ENCODE measurements around the gene TMEM117.

Gene TMEM117

DNA sequence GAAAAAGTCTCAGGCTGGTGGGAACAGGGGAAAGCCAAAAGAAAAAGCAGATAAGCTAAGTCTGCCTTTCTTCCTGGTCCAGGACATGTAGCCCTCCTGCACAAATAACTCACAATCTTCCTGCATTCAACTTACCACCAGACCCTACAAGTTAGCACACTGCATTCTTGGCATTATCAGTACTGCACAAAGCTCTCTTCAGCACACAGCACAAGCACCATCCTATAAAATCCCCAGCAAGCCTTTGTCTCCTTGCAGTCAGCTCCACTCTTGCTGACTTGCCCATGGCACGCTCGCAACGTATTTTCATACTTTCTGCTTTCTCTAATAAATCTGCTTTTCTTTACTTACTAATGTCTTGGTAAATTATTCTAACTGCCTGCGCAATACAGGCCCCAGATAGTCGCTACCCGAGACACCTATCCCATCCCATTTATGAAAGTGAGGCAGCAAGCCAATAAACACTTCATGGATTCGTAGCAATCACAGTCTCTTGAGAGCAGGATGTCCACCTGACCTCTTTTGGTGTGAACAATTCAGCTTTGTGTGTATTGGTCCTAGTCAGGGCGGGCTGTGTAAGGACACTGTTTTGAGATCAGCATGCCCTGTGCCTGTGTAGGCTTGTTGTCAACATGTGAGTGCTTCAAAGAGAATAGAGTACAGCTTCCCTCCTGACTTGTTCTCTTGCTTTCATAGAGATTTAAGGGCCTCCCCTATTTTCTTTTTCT, 49.0 kb downstream of the TMEM117 start:
- Histone ChIP-seq H3K36me3 (ENCODE audit: control insufficient read depth, insufficient read depth, low read length) (no peaks in the 10 kb centered on the region), H3K27me3 (ENCODE audit: control insufficient read depth, insufficient read depth, low read length) (no peaks in the 10 kb centered on the region), H3K4me3 (ENCODE audit: low read depth, low read length) (no peak overlapping the region), H3K9ac (ENCODE audit: low read depth, low read length) (no peak overlapping the region), H3K9me3 (ENCODE audit: control insufficient read depth, insufficient read depth, low read length) (no peaks in the 10 kb centered on the region), H3K4me1 (ENCODE audit: control insufficient read depth, insufficient read depth, low read length) (no peaks in the 10 kb centered on the region), H3K27ac (ENCODE audit: low read depth, low read length) (no peak overlapping the region)

DNA sequence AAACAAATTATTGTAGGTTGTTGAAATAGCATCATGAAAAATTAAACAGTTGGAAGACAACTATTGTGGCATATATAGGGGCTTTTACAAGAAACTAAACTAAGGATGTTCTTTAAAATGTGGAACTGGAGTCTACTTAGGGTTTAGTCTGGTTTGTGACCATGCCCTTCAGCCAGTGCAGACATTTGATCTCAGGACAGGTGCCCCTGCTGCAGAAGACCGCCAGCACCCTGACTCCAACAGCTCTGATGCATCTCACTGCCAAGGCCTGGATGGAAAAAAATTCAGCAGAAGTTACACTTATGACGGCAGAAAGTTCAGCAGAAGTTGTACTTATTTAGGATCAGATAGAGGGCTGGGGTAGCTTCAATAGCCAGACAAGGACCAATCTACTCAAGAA, 51.5 kb downstream of the TMEM117 start:
- H3K4me3 ChIP-seq (ENCODE audit: low read depth, low read length) = no peak overlapping the region
- H3K27ac ChIP-seq (ENCODE audit: low read depth, low read length) = no peak overlapping the region
- H3K4me1 ChIP-seq (ENCODE audit: control insufficient read depth, insufficient read depth, low read length) = no peaks in the 10 kb centered on the region
- H3K9ac ChIP-seq (ENCODE audit: low read depth, low read length) = no peak overlapping the region
- no peaks in the 10 kb centered on the region for H3K9me3 ChIP-seq (ENCODE audit: control insufficient read depth, insufficient read depth, low read length)
- no peaks in the 10 kb centered on the region for H3K36me3 ChIP-seq (ENCODE audit: control insufficient read depth, insufficient read depth, low read length)
- H3K27me3 ChIP-seq (ENCODE audit: control insufficient read depth, insufficient read depth, low read length) = no peaks in the 10 kb centered on the region

DNA sequence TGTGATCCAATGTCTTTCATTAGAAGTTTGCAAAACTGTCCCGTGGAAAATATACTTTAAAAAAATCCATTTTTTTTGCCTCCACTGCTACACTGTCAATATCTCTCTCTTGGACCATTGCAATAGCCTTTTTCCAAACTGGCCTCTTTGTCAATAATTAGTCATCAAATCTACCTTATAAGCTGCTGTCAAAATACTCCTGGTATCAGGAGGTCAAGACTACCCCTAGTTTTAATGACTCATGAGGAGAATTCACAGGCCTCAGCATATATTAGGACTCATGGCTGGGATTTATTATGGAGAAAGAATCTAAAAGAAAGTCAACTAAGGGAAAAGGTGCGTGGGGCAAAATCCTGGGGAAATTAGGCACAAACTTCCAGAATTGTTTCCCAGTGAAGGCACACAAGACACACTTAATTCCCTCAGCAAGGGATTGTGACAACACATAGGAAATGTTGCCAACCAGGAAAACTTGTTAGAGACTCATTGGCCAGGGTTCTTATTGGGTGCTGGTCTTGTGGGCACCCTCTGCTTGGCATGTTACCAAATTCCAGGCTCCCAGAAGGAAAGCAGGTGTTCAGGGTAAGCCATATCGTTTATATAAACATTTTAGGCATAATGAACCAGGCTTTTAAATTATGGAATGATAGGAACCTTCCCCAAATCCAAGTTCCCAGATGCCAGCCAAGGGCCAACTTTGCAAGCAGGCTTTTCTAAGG, 56.1 kb downstream of the TMEM117 start:
- Histone ChIP-seq H3K27ac (ENCODE audit: low read depth, low read length) (no peak overlapping the region), H3K27me3 (ENCODE audit: control insufficient read depth, insufficient read depth, low read length) (no peaks in the 10 kb centered on the region), H3K9me3 (ENCODE audit: control insufficient read depth, insufficient read depth, low read length) (no peaks in the 10 kb centered on the region), H3K4me1 (ENCODE audit: control insufficient read depth, insufficient read depth, low read length) (no peaks in the 10 kb centered on the region), H3K36me3 (ENCODE audit: control insufficient read depth, insufficient read depth, low read length) (no peaks in the 10 kb centered on the region), H3K4me3 (ENCODE audit: low read depth, low read length) (no peak overlapping the region), H3K9ac (ENCODE audit: low read depth, low read length) (no peak overlapping the region)

DNA sequence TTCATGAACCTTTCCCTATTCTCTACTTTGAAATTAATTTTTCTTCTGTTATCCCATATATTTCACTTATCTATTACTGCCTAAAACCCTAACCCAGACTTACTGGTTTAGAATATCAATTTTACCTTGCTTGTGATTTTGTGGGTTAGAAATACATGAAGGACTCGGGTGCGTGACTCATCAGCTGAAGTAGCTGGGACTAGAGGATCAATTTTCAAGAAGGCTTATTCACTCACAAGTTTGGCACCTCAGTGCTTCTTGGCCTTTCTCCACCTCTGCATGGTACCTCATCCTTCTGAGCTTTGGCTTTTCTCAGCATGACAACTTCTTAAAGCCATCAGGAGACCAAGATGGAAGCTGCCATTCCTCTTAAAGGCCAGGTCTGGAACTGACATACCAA, 57.8 kb downstream of the TMEM117 start:
- Histone ChIP-seq H3K9me3 (ENCODE audit: control insufficient read depth, insufficient read depth, low read length) (no peaks in the 10 kb centered on the region), H3K4me1 (ENCODE audit: control insufficient read depth, insufficient read depth, low read length) (peaks cover under 1% of the 10 kb centered on the region), H3K9ac (ENCODE audit: low read depth, low read length) (no peak overlapping the region), H3K27me3 (ENCODE audit: control insufficient read depth, insufficient read depth, low read length) (no peaks in the 10 kb centered on the region), H3K27ac (ENCODE audit: low read depth, low read length) (no peak overlapping the region), H3K36me3 (ENCODE audit: control insufficient read depth, insufficient read depth, low read length) (no peaks in the 10 kb centered on the region), H3K4me3 (ENCODE audit: low read depth, low read length) (no peak overlapping the region)

DNA sequence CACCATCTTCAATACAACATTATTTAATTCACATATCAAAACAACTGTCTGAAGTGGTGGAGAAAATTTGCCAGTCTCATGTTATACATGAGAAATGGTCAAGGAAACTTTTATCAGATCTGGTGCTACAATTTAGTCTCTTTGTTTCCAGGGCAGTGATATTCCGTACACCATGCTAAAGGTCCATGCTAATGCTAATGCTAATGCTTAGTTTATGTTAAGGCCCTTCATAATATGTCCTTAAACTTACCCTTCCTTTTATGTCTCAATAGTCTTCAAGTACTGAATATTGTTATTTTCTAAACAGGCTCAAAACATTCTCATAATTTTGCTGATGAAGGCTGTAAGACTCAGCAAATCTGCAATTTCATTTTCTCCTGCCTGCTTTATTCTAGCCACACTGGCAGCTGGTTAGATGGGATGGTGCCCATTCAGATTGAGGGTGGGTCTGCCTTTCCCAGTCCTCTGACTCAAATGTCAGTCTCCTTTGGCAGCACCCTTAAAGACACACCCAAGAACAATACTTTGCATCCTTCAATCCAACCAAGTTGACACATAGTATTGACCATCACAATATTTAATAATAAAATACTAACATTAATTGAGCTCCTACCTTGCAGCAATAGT, 59.8 kb downstream of the TMEM117 start:
- Histone ChIP-seq H3K4me3 (ENCODE audit: low read depth, low read length) (no peak overlapping the region), H3K27me3 (ENCODE audit: control insufficient read depth, insufficient read depth, low read length) (no peaks in the 10 kb centered on the region), H3K9me3 (ENCODE audit: control insufficient read depth, insufficient read depth, low read length) (no peaks in the 10 kb centered on the region), H3K4me1 (ENCODE audit: control insufficient read depth, insufficient read depth, low read length) (peaks cover 16% of the 10 kb centered on the region), H3K9ac (ENCODE audit: low read depth, low read length) (no peak overlapping the region), H3K36me3 (ENCODE audit: control insufficient read depth, insufficient read depth, low read length) (no peaks in the 10 kb centered on the region), H3K27ac (ENCODE audit: low read depth, low read length) (no peak overlapping the region)

DNA sequence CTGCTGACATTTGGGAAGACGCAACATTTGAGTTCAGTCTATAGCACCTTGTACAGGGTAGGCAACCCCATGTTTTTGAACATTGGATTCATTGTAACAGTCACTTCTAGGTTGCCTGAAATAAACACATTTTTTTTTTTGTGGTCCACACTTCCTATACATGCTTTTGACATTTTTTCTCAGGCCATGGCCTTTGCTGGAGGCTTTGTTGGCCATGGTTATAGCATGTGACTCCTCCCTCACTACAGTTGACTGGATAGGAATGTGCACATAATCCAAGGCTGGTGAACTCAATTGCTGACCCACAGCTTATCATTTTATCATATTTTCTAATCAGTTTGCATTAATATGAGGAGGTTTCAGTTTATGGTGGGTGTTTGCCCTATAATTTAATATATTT, 60.6 kb downstream of the TMEM117 start:
- Histone ChIP-seq H3K9me3 (ENCODE audit: control insufficient read depth, insufficient read depth, low read length) (no peaks in the 10 kb centered on the region), H3K9ac (ENCODE audit: low read depth, low read length) (no peak overlapping the region)

DNA sequence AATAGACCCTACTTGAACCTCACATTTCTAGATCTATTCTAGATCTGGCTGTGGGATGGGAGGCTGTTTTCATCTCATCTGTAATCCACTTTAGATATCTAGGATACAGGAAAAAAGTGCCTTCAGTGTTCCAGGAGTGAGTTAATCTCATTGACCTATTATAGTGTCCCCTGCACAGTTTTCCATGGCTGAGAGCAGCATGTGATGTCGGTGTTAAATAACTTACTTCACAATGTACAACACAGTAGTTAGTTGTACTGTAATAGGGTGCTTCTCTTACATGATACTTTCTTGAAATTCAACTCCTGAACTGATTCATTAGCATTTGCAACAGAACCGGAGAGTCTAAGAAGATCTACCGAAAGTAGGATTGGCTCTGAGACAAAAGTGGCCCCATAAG, 62.6 kb downstream of the TMEM117 start:
- no peaks in the 10 kb centered on the region for H3K36me3 ChIP-seq (ENCODE audit: control insufficient read depth, insufficient read depth, low read length)
- H3K4me3 ChIP-seq (ENCODE audit: low read depth, low read length) = no peak overlapping the region
- no peak overlapping the region for H3K27ac ChIP-seq (ENCODE audit: low read depth, low read length)
- peaks cover 16% of the 10 kb centered on the region for H3K4me1 ChIP-seq (ENCODE audit: control insufficient read depth, insufficient read depth, low read length)
- no peaks in the 10 kb centered on the region for H3K9me3 ChIP-seq (ENCODE audit: control insufficient read depth, insufficient read depth, low read length)
- H3K27me3 ChIP-seq (ENCODE audit: control insufficient read depth, insufficient read depth, low read length) = no peaks in the 10 kb centered on the region
- H3K9ac ChIP-seq (ENCODE audit: low read depth, low read length) = no peak overlapping the region

More for the DNA sequence above, 60.6 kb downstream of the TMEM117 start:
- Histone ChIP-seq H3K4me3 (ENCODE audit: low read depth, low read length) (no peak overlapping the region), H3K27me3 (ENCODE audit: control insufficient read depth, insufficient read depth, low read length) (no peaks in the 10 kb centered on the region), H3K27ac (ENCODE audit: low read depth, low read length) (no peak overlapping the region), H3K4me1 (ENCODE audit: control insufficient read depth, insufficient read depth, low read length) (peaks cover 16% of the 10 kb centered on the region), H3K36me3 (ENCODE audit: control insufficient read depth, insufficient read depth, low read length) (no peaks in the 10 kb centered on the region)

DNA sequence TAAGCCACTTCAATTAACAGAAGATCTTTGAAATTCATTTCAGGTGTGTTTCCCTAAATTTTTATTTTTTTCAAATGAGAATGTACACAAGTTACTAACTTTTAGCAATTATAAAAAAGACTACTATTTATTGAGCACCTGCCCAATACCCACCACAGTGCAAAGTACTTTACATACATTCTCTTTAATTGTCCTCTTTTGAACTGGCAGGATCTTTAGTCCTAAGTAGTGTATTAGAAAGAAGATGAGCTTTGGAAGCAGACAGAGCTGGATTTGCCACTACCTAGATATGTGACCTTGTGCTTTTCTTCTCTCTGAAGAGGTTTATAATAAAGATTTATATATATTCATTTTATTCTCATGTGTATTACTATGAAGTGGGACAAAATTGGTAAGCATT, 63.7 kb downstream of the TMEM117 start:
- H3K4me1 ChIP-seq (ENCODE audit: control insufficient read depth, insufficient read depth, low read length) = peaks cover 16% of the 10 kb centered on the region
- H3K4me3 ChIP-seq (ENCODE audit: low read depth, low read length) = no peak overlapping the region
- no peak overlapping the region for H3K9ac ChIP-seq (ENCODE audit: low read depth, low read length)
- no peak overlapping the region for H3K27ac ChIP-seq (ENCODE audit: low read depth, low read length)
- H3K9me3 ChIP-seq (ENCODE audit: control insufficient read depth, insufficient read depth, low read length) = no peaks in the 10 kb centered on the region
- H3K27me3 ChIP-seq (ENCODE audit: control insufficient read depth, insufficient read depth, low read length) = no peaks in the 10 kb centered on the region
- H3K36me3 ChIP-seq (ENCODE audit: control insufficient read depth, insufficient read depth, low read length) = no peaks in the 10 kb centered on the region

DNA sequence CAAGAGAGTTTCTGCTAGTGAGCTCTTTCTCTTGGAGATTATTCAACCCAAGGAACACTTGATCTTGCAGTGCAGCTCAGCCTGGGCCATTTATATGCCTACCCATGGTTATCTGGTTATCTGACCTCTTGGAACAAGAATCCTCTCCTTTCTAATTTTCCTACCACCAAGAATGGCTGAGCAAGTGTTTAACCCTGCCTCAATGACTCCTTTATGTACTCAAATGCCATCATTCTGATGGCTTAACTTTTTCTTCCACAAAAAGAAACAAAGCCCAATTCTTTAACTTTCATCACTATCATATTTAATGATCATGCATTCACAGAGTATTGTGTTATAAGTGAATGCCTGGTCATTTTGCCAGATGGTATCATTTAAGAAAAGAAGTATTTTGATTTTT, 67.8 kb downstream of the TMEM117 start:
- no peak overlapping the region for H3K4me3 ChIP-seq (ENCODE audit: low read depth, low read length)
- H3K27me3 ChIP-seq (ENCODE audit: control insufficient read depth, insufficient read depth, low read length) = no peaks in the 10 kb centered on the region
- H3K36me3 ChIP-seq (ENCODE audit: control insufficient read depth, insufficient read depth, low read length) = no peaks in the 10 kb centered on the region
- H3K4me1 ChIP-seq (ENCODE audit: control insufficient read depth, insufficient read depth, low read length) = peaks cover 15% of the 10 kb centered on the region
- peaks cover 4% of the 10 kb centered on the region; the same call in 1 of the 2 replicates for H3K9me3 ChIP-seq (ENCODE audit: control insufficient read depth, insufficient read depth, low read length)
- H3K27ac ChIP-seq (ENCODE audit: low read depth, low read length) = no peak overlapping the region
- no peak overlapping the region for H3K9ac ChIP-seq (ENCODE audit: low read depth, low read length)

DNA sequence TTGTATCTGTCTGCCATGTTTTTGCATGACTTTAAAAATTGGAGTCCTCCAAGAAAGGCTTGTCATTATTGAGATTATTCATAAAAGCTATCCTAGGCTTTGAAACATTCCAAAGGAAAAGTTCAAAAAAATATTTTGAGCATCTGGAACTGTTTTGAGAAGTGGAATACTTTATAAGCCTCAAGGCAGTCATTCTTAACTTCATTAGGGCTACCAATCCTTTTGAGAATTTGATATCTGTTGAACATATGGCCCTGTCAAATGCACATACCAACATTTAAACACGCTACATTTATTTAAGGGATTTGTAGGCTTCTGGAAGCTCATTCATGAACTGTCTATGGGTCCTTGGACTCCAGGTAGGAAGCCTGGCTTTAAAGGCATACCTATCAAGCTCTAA, 77.0 kb downstream of the TMEM117 start:
- no peak overlapping the region for H3K4me3 ChIP-seq (ENCODE audit: low read depth, low read length)
- no peak overlapping the region for H3K9ac ChIP-seq (ENCODE audit: low read depth, low read length)
- no peaks in the 10 kb centered on the region for H3K27me3 ChIP-seq (ENCODE audit: control insufficient read depth, insufficient read depth, low read length)
- H3K9me3 ChIP-seq (ENCODE audit: control insufficient read depth, insufficient read depth, low read length) = no peaks in the 10 kb centered on the region
- peaks cover 9% of the 10 kb centered on the region for H3K4me1 ChIP-seq (ENCODE audit: control insufficient read depth, insufficient read depth, low read length)
- no peak overlapping the region for H3K27ac ChIP-seq (ENCODE audit: low read depth, low read length)
- no peaks in the 10 kb centered on the region for H3K36me3 ChIP-seq (ENCODE audit: control insufficient read depth, insufficient read depth, low read length)

DNA sequence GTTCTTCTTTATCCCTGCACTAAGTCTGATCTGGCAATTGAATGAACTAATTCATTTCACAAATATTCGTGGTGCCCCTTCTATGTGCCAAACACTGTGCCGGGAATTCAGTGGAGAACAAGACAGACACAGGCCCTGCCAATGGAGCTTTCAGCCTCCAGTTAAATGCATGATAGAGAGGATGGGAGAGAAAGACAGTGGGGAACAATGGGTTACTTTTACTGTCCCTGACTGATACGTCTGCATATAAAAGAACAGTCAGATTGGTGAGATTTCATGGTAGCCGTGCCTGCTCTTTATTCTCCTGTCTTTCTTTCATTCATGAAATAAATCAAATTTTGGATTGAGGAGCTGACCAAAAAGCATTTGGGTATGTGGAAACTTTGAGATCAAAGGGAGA, 78.5 kb downstream of the TMEM117 start:
- Histone ChIP-seq H3K36me3 (ENCODE audit: control insufficient read depth, insufficient read depth, low read length) (no peaks in the 10 kb centered on the region), H3K9ac (ENCODE audit: low read depth, low read length) (no peak overlapping the region)

More for the DNA sequence above, 78.5 kb downstream of the TMEM117 start:
- peaks cover 9% of the 10 kb centered on the region for H3K4me1 ChIP-seq (ENCODE audit: control insufficient read depth, insufficient read depth, low read length)
- no peaks in the 10 kb centered on the region for H3K9me3 ChIP-seq (ENCODE audit: control insufficient read depth, insufficient read depth, low read length)
- H3K27me3 ChIP-seq (ENCODE audit: control insufficient read depth, insufficient read depth, low read length) = no peaks in the 10 kb centered on the region
- no peak overlapping the region for H3K4me3 ChIP-seq (ENCODE audit: low read depth, low read length)
- H3K27ac ChIP-seq (ENCODE audit: low read depth, low read length) = no peak overlapping the region

Data from HUES48 (cell line).